Central memory CD4-positive, alpha-beta T cell (primary cell): Measurements from ENCODE around the gene NFATC1.
"Not testable (repeated sequence)": the region's sequence is repeated elsewhere in the genome, so short reads cannot be mapped to it uniquely, and the experiment has no call there.

Experiments
- DNase-seq: peaks from one replicate; pipeline ENCODE4 v3.0.0; 2022

The NFATC1 gene

DNA sequence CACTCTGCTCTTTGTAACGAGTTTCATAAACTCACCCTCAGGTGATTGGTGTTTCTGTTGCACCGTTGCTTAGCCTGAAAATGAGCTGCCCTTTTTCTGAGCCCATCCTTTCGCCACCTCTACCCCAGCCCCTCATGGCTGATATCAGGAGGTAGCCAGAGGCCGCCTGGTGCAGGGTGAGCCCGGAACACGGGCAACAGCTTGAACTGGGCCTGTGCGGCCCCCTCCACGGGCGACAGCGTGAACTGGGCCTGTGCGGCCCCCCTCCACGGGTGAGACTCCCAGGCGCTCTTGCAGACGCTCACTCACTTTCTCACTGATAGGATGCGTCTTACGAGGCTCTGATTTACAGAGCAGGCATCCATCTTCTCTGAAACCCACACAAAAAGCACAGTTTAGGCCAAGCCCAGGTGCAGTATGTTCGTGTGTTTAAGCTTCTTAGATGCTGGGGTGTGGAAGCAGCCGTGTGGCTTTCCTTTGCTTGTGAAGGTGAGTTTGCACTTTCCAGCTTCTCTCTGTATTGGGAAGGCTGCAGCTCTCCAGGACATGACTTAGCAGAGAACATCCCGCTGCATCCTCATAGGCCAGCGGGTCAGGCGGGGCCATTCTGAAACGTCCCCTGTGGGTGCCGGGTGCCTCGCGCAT, 83.5 kb downstream of the NFATC1 start:
- DNase-seq: no peak

DNA sequence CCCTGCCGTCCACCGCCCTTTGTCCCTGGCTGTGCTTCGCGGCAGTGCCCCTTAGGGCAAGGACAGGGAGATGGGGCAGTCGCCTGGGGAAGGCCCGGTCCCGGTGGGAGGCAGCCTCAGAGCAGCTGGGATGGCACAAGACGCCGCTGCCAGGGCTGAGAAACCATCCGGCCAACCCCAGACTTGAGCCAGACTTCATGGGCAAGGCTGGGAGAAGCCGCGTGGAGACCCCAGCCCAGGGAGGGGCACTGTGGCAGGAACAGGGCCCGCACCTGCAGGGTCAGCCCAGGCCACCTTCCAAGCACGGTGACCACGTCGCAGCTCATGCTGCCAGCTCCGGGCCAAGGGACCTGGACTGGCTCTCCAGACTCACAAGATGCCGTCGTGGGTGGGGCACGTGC, 84.0 kb downstream of the NFATC1 start:
- no peak for DNase-seq

DNA sequence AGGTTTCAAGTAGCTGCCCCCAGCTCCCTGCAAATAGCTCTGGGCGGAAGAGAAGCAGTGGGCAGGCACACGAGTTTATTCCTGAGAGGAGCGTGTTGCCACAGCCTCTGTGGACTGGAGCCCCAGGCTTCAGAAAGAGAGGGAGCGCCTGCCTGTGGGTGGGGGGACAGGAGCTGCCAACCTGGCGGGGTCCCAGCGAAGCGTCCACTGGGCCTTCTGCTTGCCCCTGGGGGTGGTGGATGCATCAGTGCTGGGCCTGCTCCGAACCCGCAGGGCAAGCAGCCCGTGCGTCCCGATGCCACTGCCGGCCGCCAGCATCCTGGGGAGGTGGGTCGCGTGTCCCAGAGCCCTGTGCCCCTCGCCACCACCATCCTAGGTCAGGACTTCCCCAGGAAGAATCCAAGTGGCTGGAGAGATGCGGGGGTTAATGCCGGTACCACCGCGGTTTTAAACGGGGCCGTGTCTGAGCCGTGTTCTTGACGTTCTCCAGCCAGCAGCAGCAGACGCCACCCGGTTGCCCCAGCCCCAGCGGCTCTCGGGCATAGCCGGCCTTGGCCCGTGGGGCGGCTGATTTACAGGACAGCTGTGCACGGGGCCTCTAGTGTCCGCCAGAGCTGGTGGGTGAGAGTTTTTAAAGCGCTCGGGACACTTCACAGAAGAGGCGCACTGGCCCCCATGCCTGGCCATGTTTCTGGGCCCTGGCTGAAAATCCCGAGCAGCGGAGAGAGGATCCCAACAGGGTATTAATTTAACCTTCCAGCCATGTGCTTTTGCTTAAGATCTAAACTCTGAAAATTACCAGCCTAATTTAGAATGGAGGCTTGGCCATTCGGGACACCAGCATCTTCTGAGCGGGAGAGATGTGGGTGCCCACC, 84.7 kb downstream of the NFATC1 start:
- DNase-seq: no peak

DNA sequence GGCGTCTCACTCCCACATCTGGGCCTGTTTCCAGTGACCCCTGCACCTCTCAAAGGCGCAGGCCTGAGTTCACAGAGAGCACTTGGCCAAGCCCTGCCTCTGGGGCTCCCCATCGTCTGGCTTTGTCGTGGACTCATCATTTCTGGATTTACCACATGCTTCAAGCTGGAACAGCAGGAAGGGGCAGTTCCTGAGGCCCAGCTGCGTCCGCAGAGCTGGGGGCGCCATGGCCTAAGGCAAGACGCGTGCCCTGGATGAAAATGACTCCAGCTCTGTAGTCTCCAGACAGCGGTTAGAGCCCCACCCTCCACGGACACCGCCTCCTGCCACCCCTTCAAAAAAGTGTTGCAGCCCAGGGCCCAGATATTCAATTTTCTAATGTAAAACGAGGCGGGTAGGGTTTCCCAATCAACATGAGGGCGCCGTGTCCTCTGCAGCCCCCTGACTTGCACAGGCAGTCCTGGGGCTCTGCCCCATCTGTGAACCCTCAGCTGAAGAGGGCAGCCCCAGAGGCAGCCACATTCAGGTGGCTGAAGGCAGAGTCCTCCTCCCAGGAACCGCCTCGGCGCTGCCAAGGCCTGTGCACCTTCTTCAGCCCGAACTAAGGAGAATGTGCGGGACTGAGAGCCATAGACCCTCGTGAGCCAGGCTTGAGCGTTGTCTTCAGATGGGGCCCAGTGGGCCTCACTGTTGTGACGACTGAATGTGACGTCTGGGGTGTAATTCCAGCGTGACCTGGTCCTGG, 85.5 kb downstream of the NFATC1 start:
- DNase-seq: no peak

DNA sequence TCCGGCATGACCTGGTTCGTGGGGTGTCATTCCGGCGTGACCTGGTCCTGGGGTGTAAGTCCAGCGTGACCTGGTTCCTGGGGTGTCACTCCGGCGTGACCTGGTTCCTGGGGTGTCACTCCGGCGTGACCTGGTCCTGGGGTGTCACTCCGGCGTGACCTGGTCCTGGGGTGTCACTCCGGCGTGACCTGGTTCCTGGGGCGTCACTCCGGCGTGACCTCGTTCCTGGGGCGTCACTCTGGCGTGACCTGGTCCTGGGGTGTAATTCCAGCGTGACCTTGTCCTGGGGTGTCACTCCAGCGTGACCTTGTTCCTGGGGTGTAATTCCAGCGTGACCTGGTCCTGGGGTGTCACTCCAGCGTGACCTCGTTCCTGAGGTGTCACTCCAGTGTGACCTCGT, 87.7 kb downstream of the NFATC1 start:
- not testable (repeated sequence) for DNase-seq

DNA sequence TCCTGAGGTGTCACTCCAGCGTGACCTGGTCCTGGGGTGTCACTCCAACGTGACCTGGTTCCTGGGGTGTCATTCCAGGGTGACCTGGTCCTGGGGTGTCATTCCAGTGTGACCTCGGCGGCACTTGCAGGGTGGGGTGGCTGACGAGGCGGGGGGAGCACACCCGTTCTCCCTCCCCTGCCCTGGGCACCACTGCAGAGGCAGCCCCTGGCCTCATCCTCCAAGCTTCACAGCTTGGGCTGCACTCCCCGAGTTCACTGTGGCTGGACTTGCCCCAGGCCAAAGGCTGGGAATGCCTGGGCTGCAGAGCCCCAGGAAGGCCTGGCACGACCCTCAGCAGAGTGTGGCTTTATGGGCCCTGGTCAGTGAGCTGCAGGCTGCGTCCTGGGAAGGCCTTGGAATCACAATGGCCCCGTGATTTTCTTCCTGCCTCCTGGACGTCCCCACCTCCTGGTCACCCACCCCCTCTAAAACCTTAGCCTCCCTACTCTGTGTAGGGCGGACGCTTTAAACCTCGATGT, 88.3 kb downstream of the NFATC1 start:
- DNase-seq: no peak

DNA sequence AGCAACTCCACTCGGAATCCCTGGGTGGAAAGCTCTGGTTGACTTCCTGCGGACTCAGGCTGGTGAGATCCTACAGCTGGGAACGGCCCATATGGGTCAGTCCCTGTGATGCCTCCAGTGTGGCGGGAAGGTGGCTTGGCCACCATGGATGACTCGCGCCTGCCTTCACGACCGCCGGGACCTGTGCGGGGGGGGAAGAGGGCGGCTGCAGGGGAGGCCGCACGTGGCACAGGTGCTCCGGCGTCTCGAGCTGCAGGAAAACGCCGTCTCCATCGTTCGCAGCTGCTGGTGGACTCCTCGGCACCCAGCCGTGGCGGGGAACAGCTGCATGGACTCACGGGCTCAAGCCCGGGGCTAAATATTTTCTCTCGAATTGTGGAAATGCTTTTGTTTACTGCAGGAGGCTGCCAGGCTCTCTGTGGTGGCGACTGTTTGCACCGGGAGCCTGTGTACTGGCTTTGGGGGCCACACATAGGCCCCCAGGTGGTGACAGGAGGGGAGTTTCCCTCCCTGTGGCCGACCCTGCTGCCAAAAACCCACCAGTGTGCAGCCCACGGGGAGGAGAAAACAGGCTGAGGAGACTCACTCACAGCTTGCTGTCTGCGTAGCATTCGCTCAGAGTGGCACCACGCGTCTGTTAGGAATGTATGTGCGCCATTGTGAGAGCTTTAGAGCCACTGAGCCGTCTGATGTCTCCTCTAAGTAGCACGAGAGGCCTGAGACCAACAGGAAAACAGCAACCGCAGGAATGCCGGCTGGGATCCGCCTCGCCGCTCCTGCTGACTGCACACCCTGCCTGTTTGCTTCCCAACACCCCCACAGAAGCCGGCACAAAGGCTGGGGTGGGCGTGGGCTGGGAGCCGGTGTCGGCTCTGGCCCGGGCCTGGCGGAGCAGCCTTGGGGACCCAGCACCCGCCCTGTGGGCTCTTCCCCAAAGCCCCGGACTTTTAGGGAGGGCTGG, 89.2 kb downstream of the NFATC1 start:
- no peak for DNase-seq

DNA sequence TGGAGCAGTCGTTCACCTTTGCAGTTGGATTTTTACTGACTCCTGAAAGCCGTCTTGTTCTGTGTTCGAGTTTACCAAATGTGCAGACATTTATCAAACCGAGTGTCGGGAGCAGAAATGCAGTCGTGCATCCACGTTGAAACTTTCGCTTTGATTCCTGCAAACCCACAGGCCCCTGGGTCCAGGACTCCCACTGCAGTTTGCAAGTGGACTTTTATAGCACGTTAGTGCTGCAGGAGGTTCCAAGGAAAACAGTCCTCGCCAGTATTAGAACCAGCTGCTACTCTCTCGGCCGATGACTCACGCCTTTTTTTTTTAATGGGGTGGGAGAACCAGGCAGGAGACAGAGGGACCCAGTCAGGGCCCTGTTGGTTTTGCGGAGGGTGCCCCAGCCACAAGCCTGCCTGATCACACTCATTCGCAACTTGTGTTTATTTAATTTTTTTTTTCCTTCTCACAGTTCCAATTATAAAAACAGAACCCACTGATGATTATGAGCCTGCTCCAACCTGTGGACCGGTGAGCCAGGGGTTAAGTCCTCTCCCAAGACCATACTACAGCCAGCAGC, 90.1 kb downstream of the NFATC1 start:
- DNase-seq: no peak

DNA sequence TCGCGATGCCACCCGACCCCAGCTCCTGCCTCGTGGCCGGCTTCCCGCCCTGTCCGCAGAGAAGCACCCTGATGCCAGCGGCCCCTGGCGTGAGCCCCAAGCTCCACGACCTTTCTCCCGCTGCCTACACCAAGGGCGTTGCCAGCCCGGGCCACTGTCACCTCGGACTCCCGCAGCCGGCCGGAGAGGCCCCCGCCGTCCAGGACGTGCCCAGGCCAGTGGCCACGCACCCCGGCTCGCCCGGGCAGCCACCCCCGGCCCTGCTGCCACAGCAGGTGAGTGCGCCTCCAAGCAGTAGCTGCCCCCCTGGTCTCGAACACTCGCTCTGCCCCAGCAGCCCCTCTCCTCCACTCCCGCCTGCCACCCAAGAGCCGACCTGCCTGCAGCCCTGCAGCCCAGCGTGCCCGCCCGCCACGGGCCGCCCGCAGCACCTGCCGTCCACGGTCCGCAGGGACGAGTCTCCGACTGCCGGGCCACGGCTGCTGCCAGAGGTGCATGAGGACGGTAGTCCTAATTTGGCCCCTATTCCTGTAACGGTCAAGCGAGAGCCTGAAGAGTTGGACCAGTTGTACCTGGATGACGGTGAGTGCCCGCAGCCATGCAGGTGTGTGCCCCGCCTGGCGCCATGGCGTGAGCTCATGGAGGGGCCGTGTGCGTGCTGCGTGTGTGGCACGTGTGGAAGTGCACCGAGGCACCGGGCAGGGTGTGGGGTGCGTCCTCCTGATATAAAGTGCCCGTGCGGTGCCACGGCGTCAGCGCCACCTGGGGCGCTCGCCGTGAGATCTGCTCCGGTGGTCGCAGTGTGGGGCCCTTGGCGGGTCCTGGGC, 90.8 kb downstream of the NFATC1 start:
- DNase-seq: no peak

DNA sequence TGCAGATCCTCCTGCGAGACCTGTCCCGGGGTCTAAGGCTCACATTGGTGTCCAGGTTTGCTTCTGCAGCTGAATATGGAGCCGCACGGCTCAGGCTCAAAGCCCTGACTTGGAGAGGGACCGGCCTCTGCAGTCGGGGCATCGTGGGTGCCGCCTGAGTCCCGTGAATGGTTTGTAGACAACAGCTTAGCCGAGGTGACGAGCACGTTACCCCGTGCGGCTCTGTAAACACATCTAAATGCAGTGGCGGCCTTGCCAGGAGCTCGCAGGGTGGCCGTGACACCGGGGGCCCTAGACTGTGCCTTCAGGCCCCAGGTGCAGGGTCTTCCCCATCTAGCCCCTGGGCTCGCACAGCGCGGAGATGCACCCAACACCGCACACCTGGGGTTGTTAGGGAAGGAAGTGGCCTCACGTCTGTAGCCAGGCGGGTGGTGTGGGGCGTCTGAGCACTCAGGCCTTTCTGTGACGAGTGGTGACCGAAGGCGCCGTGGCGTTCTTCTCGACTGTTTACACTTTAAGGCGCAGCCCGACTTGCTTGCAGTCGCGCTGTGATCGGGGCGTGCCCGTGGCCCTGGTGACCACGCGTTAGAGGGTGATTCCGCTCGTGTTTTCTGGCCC, 91.6 kb downstream of the NFATC1 start:
- no peak for DNase-seq

DNA sequence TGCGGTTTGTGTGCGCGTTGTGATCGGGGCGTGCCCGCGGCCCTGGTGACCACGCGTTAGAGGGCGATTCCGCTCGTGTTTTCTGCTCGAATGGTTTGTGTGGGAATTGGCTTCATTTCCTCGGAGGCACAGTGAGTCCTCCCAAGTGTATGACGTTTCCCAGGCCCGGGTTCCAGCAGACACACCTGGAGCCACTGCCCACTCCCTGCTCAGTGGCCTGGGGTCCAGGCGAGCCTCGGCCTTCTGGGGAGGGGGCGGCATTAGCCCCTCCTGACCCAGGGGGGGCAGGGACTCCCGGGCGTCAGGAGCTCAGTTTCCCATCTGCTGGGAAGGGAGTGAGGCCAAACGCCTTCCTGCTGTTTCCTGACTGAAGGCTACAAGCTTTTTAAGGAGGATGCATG, 92.1 kb downstream of the NFATC1 start:
- DNase-seq: no peak

DNA sequence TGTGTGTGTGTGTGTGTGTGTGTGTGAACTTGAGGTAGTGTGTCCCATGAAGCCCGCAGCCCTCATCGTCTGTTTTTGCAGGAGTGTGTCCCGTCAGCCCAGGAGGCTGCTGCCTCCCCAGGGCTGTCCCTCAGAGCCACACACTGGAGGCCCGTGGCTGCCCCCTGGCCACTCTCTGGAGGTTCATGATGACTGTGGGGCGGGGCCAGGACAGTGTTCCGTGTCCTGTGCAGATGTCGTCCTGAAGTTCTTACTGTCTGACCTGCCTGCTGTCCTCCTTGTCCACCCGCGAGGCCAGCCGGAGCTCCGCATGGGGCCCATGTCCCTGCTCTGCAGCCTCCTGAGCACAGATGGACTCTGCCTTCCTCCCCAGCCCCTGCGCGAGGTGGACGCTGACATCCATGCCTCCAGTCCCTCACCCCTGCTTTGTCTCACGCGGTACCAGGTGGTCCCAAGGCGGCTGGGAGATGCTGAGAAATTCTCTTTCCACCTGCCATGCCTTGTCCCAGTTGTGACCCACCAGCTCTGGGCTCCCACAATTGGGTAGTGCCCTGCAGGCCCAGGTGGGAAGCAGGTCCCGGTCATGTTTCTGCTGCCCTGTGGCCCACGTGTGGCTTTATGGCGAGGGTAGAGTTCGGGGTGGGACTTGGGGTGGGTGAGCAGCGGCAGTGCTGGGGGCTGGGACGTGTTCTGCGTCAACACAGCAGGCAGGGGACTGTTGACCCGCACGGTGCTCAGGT, 92.8 kb downstream of the NFATC1 start:
- no peak for DNase-seq

DNA sequence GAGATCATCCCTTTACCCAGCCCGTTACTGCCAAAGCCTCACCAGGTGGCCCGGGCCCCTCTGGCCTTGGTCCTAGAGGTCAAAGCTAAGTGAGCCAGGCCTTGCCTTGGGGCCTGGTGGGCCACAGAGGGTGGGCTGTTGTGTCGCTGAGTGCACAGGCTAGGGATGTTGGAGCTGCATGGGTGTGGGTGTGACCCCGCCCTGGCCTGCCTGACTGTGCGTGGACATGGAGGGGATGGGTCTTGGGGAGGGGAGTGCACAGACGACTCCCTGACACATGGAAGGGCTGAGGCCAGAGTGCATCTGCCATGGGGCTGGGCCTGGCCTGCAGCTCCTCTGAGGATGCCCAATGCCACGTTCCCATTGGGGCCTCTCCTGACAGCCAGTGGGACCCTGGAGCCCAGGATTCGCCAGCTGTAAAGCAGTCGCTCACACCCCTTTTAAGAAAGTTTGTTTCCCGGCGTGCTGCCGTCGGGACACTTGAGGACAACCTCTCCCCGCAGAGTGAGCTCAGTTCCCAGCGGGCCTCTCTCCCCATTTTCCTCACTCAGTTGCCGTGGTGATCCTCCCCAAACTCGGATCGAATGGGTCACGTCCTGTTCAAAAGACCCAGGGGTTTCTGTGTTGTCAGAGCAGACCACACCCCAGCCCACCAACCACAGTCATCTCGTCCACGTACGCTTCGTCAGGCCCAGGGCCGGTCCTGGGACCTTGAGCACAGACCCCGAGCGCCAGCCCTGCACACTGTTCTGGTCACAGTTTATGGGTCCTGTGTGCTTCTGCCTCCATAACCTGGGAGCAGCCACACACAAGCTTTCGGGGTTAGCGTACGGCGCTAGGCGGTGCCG, 93.5 kb downstream of the NFATC1 start:
- DNase-seq: no peak

DNA sequence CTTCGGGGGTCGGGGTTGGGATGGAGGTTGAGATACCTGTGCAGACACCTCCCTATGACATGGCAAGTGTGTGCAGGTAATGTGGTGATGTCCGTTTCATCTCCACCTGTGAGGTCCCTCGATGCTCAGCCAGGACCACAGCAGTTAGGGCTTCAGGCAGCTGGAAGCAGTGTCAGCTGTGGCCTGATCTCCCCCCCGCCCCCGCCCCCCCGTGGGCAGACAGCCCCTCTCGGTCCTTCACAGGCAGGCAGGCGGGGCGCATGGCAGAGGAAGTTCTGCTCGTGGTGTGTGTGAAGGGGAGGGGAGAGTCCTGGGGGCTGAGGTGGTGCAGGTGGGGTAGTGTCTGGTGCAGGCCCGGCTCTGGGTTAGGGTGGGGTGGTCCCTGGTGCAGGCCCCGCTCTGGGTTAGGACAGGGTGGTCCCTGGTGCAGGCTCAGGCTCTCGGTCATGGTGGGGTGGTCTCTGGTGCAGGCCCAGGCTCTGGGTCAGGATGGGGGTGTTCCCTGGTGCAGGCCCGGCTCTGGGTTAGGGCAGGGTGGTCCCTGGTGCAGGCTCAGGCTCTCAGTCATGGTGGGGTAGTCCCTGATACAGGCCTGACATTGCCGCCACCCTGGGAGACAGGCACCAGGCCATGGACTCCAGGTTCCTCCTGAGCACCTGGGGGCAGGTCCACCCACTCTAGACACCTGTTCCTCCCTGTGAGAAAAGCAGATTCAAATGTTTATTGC, 94.3 kb downstream of the NFATC1 start:
- DNase-seq: no peak

DNA sequence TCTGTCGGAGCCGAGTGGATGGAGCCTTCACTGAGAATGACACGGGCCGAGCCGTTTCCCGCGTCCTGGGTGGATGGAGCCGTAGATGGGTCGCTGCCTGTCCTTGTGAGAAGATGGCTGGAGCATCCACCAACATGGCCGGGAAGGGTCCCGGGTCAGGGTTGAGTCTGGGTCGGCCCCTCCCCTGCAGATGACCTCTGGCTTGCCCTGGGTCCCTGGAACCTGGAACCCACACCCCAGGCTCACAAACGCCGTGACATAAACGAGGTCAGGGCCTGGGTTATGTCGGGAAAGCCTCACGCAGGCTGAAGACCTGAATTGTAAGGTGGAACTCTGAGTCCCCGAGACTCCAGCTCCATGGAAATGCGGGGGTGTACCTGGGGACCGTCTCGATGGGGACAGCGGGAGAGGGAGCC, 94.9 kb downstream of the NFATC1 start:
- DNase-seq: no peak

DNA sequence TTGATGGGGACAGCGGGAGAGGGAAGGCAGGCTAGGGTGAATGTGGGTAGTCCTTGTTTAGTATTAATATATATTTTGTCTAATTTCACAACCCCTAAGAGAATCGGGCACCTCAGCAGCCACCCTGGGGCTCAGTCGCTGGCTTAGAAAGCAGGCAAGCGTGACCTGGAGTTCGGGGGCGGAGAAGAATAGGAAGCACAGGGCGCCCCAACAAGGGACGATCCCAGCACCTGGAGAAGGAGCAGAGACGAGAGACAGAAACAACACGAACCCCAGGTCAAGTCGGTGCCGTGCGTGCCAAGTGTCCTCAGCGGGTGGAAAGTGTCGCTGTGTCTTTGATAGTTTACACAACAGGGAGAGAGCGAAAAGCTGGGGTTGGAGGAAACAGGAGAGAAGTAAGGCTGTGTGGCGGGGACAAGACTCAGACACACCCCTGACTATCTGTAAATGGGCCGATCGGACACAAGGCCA, 95.4 kb downstream of the NFATC1 start:
- DNase-seq: no peak

DNA sequence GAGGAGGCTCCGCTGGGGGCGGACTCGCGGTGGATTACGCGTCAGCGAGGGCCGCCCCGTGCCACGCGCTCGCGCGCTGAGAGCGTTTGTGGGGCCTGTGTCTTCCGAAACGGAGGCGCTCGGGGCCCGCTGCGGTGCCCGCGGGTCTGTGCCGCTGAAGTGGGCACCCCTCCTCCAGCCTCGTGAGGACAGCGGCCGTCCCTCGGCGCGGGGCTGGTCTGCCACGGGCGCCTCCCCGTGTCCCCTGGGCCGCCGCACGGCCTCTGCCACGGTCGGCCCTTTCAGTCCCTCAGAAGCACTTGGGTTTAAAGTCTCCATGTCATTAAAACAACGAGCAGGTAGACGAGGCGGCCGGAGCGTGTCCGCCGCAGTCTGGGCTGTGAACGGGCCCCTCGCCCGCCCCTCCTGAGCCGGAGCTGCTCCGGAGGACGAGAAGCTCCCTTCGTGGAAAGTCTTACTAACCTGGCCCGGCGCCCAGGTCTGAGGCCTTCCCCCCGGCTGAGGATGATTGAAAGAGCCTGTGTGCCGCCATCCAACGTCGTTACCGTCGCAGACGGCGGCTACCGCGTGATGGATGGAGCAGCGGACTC, 97.6 kb downstream of the NFATC1 start:
- no peak for DNase-seq
